Prostate gland (tissue), 2 donors: ENCODE data around the gene NUMB.

Experiments
- POLR2A ChIP-seq: fragments of 450-650 bp; IDR thresholded peaks from one replicate; pipeline ENCODE4 v1.6.1; 2016; ENCODE audit warnings: antibody characterized with exemption, mild to moderate bottlenecking
- POLR2AphosphoS5 ChIP-seq: sonication (generic); formaldehyde crosslinking; IDR thresholded peaks from one replicate; pipeline ENCODE4 v1.6.1; 2017; ENCODE audit warnings: antibody characterized with exemption
- TF ChIP-seq, protein P1 (sequence below), 4 experiments: fragments of 200-600 bp in 2 of 4; fragments of 450-650 bp in 2 of 4; sonication (generic) in 2 of 4; IDR thresholded peaks; 1 replicate in 3 of 4; 2 replicates in 1 of 4; pipeline ENCODE4 v1.5.1; 2016 to 2019; ENCODE audit warnings: antibody characterized with exemption in 4 of 4, mild to moderate bottlenecking in 2 of 4, moderate library complexity in 2 of 4

DNA sequence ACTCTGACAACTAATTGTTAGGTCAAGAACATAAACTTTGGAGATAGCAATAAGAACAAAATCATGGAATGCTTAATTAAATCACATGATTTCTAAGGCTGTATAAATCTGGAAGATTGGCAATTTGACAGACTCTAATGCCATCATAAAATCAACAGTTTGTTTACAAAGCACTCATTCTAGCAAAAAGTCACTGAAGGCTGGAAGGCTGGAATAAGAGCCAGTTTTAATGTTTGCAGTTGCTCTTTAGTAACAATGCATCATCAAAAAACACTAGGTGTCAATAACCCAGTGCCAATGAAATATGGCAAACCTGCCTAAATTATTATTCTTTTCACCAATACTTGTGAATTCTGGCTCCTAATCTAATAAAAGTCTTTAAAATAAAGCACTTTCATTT lies 65.0 kb downstream of the NUMB start:
- TF ChIP-seq, protein P1, sequence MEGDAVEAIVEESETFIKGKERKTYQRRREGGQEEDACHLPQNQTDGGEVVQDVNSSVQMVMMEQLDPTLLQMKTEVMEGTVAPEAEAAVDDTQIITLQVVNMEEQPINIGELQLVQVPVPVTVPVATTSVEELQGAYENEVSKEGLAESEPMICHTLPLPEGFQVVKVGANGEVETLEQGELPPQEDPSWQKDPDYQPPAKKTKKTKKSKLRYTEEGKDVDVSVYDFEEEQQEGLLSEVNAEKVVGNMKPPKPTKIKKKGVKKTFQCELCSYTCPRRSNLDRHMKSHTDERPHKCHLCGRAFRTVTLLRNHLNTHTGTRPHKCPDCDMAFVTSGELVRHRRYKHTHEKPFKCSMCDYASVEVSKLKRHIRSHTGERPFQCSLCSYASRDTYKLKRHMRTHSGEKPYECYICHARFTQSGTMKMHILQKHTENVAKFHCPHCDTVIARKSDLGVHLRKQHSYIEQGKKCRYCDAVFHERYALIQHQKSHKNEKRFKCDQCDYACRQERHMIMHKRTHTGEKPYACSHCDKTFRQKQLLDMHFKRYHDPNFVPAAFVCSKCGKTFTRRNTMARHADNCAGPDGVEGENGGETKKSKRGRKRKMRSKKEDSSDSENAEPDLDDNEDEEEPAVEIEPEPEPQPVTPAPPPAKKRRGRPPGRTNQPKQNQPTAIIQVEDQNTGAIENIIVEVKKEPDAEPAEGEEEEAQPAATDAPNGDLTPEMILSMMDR (IDR thresholded peaks at IDR 0.05), result no peak
- TF ChIP-seq POLR2A (no peak), POLR2AphosphoS5 (no peak)
